ENCODE data around the gene HOXA11. TPM values are rescaled to one million over a fixed set of nuclear protein-coding genes. Genes with fewer than 3 reads are reported as not detected.
A peak's percentile ranks its signal among the peaks of the same experiment; 100 is the strongest.

The HOXA11 gene
- total RNA-seq, 1 donor from 2014 or later, result not detected

- Mint-ChIP-seq H3K4me3 (ENCODE audit: unreplicated experiment) (no peak overlapping the region), H3K27me3 (ENCODE audit: low read depth) (peaks cover 80% of the 10 kb centered on the region), H3K36me3 (ENCODE audit: low read depth) (peaks cover 4% of the 10 kb centered on the region), H3K9me3 (ENCODE audit: low read depth) (no peaks in the 10 kb centered on the region), H3K27ac (ENCODE audit: unreplicated experiment) (no peak overlapping the region), H3K4me1 (ENCODE audit: low read depth) (peaks cover 38% of the 10 kb centered on the region)
- no peak for DNase-seq (ENCODE audit: low spot score)
- TF ChIP-seq, protein P1, sequence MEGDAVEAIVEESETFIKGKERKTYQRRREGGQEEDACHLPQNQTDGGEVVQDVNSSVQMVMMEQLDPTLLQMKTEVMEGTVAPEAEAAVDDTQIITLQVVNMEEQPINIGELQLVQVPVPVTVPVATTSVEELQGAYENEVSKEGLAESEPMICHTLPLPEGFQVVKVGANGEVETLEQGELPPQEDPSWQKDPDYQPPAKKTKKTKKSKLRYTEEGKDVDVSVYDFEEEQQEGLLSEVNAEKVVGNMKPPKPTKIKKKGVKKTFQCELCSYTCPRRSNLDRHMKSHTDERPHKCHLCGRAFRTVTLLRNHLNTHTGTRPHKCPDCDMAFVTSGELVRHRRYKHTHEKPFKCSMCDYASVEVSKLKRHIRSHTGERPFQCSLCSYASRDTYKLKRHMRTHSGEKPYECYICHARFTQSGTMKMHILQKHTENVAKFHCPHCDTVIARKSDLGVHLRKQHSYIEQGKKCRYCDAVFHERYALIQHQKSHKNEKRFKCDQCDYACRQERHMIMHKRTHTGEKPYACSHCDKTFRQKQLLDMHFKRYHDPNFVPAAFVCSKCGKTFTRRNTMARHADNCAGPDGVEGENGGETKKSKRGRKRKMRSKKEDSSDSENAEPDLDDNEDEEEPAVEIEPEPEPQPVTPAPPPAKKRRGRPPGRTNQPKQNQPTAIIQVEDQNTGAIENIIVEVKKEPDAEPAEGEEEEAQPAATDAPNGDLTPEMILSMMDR (IDR thresholded peaks at IDR 0.05), result no peak
Observed at GRCh38 chr7:27186668-27187474, 1.8 kb upstream of the HOXA11 start.

GRCh38 chr7:27185854-27186667, 1.0 kb upstream of the HOXA11 start:
- peaks cover 4% of the 10 kb centered on the region for H3K36me3 Mint-ChIP-seq (ENCODE audit: low read depth)
- H3K4me1 Mint-ChIP-seq (ENCODE audit: low read depth), result peaks cover 37% of the 10 kb centered on the region
- H3K27me3 Mint-ChIP-seq (ENCODE audit: low read depth), result peaks cover 80% of the 10 kb centered on the region

DNA sequence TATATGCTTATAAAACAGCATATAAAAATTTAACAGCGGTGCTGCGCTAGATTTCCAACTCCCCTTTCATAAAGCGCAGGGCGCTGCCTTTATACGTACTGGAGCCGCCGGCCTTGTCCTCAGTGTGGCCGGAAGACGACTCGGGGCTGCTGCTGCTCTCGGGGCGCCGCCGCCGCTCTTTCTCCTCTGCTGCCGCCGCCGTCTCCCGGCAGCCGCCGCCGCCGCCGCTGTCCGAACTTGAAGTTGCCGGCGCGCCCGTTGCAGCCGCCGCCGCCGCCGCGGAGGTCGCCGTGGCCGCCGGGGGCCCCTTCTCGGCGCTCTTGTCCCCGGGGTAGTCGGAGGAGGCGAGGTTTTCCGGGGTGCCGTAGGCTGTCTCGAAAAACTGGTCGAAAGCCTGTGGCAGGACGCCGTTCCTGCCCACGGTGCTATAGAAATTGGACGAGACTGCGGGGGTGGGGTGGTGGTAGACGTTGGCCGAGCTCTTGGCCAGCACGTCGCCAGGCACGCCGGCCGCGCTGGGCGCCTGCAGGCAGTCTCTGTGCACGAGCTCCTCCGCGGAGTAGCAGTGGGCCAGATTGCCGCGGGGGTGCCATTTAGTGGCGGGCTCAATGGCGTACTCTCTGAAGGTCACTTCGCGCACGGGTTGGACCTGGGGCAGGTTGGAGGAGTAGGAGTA, 557 bp downstream of the HOXA11 start:
- Mint-ChIP-seq H3K36me3 (ENCODE audit: low read depth) (peaks cover 5% of the 10 kb centered on the region), H3K9me3 (ENCODE audit: low read depth) (no peaks in the 10 kb centered on the region), H3K27ac (ENCODE audit: unreplicated experiment) (no peak overlapping the region), H3K27me3 (ENCODE audit: low read depth) (peaks cover 75% of the 10 kb centered on the region), H3K4me1 (ENCODE audit: low read depth) (peaks cover 44% of the 10 kb centered on the region), H3K4me3 (ENCODE audit: unreplicated experiment) (peak overlapping the region; percentile 63)
- DNase-seq (ENCODE audit: low spot score), result peak; percentile 88
- TF ChIP-seq, protein P1 (IDR thresholded peaks at IDR 0.05), result no peak

More at GRCh38 chr7:27185854-27186667, 1.0 kb upstream of the HOXA11 start:
- no peak overlapping the region for H3K4me3 Mint-ChIP-seq (ENCODE audit: unreplicated experiment)
- TF ChIP-seq, protein P1 (IDR thresholded peaks at IDR 0.05), result no peak
- no peaks in the 10 kb centered on the region for H3K9me3 Mint-ChIP-seq (ENCODE audit: low read depth)
- no peak overlapping the region for H3K27ac Mint-ChIP-seq (ENCODE audit: unreplicated experiment)
- peak; percentile 60 for DNase-seq (ENCODE audit: low spot score)

- Mint-ChIP-seq H3K4me1 (ENCODE audit: low read depth) (peaks cover 43% of the 10 kb centered on the region), H3K27me3 (ENCODE audit: low read depth) (peaks cover 75% of the 10 kb centered on the region), H3K27ac (ENCODE audit: unreplicated experiment) (no peak overlapping the region), H3K4me3 (ENCODE audit: unreplicated experiment) (peak overlapping the region; percentile 63), H3K9me3 (ENCODE audit: low read depth) (no peaks in the 10 kb centered on the region), H3K36me3 (ENCODE audit: low read depth) (peaks cover 8% of the 10 kb centered on the region)
- TF ChIP-seq, protein P1 (IDR thresholded peaks at IDR 0.05), result peak; percentile 18
- no peak for DNase-seq (ENCODE audit: low spot score)
Observed at GRCh38 chr7:27183682-27184336, 1.2 kb downstream of the HOXA11 start.

All from chondrocyte (in vitro differentiated cells).